GM04503 (cell line): ENCODE data around the gene PHGDH.
"Not testable (repeated sequence)": the region's sequence is repeated elsewhere in the genome, so short reads cannot be mapped to it uniquely, and the experiment has no call there.

Source experiments
- DNase-seq: peaks from one replicate; pipeline ENCODE4 v3.0.0-alpha.2; 2012; ENCODE audit warnings: low read depth

PHGDH gene

DNA sequence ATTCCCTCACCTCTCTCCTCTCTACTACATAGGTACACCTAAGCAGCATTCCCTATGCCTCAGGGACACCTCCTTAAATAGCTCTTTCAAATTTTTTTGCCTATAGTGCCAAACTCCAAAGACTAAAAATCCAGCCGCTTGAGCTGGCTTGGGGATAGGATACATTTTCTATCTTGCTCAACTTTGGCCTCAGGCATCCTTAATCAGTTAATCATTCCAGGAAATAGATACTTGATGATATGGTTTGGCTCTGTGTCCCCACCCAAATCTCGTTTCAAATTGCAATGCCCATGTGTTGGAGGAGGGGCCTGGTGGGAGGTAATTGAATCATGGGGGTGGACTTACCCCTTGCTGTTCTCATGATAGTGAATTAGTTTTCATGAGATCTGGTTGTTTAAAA lies 11.4 kb upstream of the PHGDH start:
- DNase-seq = no peak

GRCh38 chr1:119701659-119702058 lies 10.1 kb upstream of the PHGDH start:
- no peak for DNase-seq

GRCh38 chr1:119702384-119702783 lies 9.3 kb upstream of the PHGDH start:
- DNase-seq = no peak

- no peak for DNase-seq
These were observed 7.9 kb upstream of the PHGDH start for GRCh38 chr1:119703666-119704450.

GRCh38 chr1:119706599-119706998 lies 5.1 kb upstream of the PHGDH start:
- DNase-seq = not testable (repeated sequence)

- not testable (repeated sequence) for DNase-seq
These were observed 354 bp upstream of the PHGDH start for GRCh38 chr1:119711356-119711803.

- DNase-seq = peak; percentile 50
These were observed 756 bp downstream of the PHGDH start for GRCh38 chr1:119712342-119713038.

DNA sequence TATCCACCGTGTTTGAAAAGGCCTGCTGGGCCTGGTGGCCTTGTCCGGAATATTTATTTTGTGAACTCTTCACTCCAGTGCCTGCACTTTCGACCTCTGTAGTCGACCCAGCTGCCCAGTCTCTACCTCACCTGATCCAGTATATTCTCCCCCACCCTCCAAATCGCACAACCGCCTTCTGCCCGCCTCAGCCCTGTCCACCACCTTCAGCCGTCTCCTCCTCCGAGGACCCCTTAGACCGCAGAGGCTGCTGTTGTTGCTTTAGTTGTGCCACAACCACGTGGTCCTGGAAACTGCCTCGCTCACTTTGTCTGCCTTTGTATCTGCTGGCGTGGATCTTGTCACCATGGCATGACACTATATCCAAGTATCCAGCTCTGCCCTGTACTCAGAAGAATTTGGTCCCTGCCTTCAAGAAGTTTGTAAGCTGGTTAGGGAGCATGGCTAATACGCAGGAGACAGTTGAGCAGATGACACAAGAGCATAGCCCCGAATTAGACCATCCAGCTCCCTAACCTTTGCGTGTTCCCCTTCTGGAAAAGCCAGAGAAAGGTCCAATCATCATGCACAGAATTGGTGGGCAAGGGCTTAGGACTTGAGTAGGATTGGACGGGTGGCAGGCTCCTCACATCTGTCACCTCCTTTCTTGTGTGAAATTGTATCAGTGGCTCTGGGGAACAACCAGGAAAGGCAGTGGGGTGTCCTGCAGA lies 1.5 kb downstream of the PHGDH start:
- DNase-seq = no peak

DNA sequence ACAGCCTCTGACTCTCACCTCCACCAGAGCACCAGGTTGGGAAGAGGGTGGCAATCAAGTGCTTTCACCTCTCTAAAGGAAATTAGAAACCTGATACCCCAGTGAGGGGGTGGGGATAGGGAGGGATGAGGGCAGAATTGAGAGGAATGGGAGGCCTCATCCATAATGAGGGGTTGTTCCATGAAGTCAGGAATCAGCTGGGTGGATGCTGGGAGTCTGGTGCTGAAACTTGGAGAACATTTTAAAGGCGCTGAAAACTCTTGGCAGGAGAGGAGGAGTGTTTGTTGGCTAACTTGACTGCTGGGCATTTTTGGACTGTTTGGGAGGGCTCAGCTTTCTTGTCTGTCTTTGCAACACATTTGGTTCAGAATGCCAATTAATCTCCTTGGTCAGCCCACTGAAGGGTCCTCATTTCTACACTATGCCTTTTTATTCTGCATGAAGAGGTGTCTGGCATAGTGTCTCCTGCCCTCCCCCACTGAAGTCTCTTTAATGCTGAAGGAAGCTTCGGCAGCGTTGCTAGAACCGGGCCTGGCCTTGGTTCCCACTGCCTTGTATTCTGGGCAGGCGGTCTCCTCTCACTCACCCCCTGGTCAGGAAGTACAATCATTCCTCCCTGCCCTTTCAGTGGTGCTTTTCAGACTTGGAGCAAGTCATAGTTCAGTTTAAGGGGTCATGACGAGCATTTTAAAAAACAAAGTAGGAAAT lies 2.2 kb downstream of the PHGDH start:
- DNase-seq = no peak

GRCh38 chr1:119714583-119714982 lies 2.8 kb downstream of the PHGDH start:
- no peak for DNase-seq

GRCh38 chr1:119715542-119715941 lies 3.8 kb downstream of the PHGDH start:
- no peak for DNase-seq

DNA sequence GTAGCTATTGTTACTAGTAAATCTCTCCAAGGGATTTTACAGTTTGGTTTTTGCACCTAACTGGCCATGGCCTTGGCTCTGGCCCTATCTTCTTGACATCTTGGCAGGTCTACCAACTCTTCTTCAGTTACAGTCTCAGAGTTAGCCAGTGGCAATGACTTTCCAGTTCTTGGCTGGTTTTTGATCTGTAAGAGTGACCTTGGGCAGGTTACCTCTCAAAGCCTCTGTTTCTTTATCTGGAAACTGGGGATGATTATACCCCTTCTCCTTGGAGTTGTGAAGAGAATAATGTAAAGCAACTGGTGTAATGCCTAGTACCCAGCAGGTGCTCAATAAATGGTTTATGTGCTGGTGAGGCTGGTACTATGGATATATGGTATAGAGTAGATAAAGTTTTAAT lies 6.7 kb downstream of the PHGDH start:
- no peak for DNase-seq

DNA sequence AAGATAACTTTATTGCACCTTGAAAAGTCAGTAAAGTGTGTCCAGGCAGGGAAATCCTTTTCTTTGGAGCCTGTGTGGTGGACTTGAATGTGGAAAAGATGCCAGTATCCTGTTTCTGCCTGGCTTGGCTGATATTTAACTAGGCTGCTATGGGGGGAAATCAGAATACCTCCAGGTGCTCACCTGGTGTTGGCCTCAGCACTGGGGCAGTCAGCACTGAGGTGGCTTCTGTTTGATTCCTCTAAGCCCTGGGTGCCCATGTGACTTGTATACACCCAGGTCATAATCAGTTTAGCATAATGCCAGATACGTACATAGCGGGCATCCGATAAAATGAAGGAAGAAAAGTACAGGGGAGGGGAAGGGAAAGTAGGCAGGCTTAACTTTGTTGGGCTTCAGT lies 7.2 kb downstream of the PHGDH start:
- DNase-seq = no peak

DNA sequence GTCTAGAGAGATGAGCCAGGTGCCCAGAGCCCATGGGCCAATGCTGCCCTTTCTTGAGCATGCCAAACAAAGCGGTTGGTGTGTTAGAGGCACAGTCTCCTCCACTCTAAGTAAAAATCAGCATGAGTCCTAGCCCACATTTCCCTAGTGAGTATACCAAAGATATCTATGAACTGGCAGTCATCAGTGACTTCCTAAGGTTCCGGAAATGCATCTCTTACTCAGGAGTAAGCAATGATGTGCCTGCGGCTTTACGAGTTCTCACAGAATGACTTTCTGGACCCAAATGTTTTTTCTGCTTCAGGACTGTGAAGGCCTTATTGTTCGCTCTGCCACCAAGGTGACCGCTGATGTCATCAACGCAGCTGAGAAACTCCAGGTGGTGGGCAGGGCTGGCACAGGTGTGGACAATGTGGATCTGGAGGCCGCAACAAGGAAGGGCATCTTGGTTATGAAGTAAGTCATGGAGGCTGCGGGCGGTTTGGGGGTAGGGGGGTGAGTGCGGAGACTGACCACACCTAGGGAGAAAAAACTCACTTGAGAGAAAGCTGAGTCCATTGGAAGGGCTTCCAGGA lies 9.2 kb downstream of the PHGDH start:
- DNase-seq = no peak

- no peak for DNase-seq
These were observed 10.2 kb downstream of the PHGDH start for GRCh38 chr1:119721896-119722295.

DNA sequence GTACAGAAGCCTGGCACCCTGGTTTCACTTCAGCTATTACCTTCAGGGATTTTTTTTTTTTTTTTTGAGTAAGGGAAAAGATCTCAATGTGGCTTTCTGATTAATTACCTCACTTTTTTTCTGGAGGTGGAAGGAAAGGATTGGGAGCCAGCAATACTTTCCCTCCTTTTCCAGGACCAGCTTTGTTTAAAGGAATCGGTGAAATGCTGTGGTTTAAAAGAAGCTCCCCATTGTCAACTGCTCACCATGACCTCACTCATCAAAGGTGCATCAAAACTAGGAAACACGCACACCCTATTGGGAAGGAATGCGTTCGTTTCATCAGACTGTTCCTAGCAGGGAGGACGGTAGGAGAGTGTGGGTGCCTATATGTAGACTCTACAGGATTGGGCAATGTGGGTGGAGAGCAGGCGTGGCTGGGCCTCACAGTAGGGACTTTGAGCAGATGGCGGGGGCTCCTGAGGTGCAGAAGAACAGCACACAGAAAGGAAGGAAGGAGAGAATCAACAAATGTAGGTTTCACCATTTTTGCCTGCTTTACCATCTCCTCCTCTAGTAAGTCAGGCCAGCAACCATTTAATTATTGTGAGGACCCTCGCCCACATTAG lies 13.0 kb downstream of the PHGDH start:
- DNase-seq = no peak

DNA sequence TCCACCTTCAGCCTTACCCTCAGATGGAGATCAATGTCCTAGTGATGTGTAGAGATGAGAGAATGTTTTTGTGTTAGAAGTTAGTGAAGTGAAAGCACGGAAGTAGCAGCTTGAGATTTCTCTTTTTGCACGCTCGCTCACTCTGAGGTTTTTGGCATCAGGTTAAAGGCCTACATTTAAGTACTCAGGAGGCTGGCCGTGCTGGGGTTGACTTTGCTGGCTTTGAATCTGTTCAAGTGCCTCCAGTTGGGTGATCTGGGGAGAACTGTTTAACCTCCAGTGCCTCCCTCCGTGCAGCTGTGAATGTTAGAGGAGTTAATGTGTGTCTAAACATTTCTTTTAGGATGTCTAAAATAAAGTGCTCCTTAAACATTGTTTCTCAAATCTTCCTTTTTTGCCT lies 13.9 kb downstream of the PHGDH start:
- no peak for DNase-seq

DNA sequence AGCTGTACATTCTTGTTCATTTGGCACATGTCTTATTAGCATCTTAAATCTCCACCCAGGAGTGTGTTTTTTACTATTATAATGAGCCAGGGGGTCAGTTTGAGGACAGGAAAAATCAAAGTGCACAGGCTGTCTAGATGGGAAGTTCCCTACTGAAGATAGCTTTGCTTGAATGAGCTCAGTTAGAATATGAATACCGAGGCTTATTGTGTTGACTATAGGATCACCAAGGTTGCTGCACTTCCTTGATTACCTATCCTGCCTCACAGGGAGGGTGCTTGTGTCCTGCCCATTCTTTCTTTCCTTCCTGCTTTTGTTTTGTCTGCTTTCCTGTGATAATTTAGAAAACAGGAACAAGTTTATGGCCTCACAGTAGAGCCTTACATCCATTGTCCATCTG lies 16.3 kb downstream of the PHGDH start:
- DNase-seq = no peak

DNA sequence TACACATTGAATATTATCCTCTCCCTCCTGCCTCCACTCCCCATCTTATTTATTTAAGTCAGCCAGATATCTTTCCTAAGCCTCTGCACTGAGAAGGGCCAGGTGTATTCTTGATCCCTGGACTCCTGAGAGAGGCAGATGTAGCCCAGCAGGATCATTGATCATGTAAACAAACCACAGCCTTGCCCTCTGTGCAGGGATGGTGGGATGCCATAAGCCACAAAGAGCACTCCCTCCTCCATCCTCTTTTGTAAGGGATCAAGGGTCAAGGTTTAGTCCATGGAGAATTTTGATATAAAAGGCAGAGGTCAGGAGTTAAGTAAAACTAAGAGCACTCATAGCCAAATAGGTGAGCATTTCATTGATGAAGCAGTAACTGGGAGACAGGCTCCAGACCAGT lies 17.3 kb downstream of the PHGDH start:
- no peak for DNase-seq

- no peak for DNase-seq
These were observed 19.3 kb downstream of the PHGDH start for GRCh38 chr1:119731060-119731459.

GRCh38 chr1:119731741-119732430 lies 20.2 kb downstream of the PHGDH start:
- DNase-seq = no peak
